Common myeloid progenitor, CD34-positive (primary cell): ENCODE measurements around the gene MLXIP.

ENCODE experiments used
- CTCF ChIA-PET: fragments of 350-600 bp; sonication (Branson Sonifier 250); formaldehyde crosslinking; loops from one replicate; lab custom pipeline; 2021; ENCODE audit warnings: antibody characterized with exemption; lab: Charles Lee
- POLR2A ChIA-PET: fragments of 350-600 bp; sonication (Branson Sonifier 250); formaldehyde crosslinking; loops from one replicate; lab custom pipeline; 2021; ENCODE audit warnings: antibody characterized with exemption; lab: Charles Lee
- DNase-seq, 3 donors: peaks; one replicate each; pipeline versions ENCODE4 v3.0.0 to v3.0.0-alpha.2; 2013
- H3K27ac ChIP-seq, 2 experiments: 1 replicate in 1 of 2; 2 replicates in 1 of 2; pipeline ENCODE4 v1.7.0; 2013; ENCODE audit warnings: inconsistent platforms in 2 of 2, low read length in 2 of 2, mild to moderate bottlenecking in 2 of 2, low read depth in 1 of 2, moderate library complexity in 1 of 2; ENCODE audit not compliant: severe bottlenecking in 2 of 2, insufficient read depth in 1 of 2, poor library complexity in 1 of 2
- H3K27me3 ChIP-seq, 5 experiments: replicated peaks in 2 of 5; 1 replicate in 3 of 5; 2 replicates in 2 of 5; pipeline versions ENCODE4 v1.6.1 to v1.7.0; 2013; ENCODE audit warnings: low read length in 4 of 5, mild to moderate bottlenecking in 2 of 5, moderate library complexity in 2 of 5, inconsistent platforms in 1 of 5; ENCODE audit not compliant: insufficient read depth in 5 of 5, control insufficient read depth in 4 of 5
- H3K36me3 ChIP-seq, 4 experiments: 1 replicate in 2 of 4; 2 replicates in 2 of 4; pipeline versions ENCODE4 v1.6.1 to v1.7.0; 2013; ENCODE audit warnings: low read length in 3 of 4, control low read depth in 1 of 4, mild to moderate bottlenecking in 1 of 4; ENCODE audit not compliant: control insufficient read depth in 4 of 4, insufficient read depth in 4 of 4
- H3K4me1 ChIP-seq, 4 experiments: 1 replicate in 3 of 4; 2 replicates in 1 of 4; pipeline versions ENCODE4 v1.6.1 to v1.7.1; 2013; ENCODE audit warnings: low read length in 3 of 4, mild to moderate bottlenecking in 3 of 4, control low read depth in 1 of 4, inconsistent platforms in 1 of 4, moderate library complexity in 1 of 4; ENCODE audit not compliant: control insufficient read depth in 4 of 4, insufficient read depth in 4 of 4; ENCODE audit errors: control extremely low read depth in 1 of 4
- H3K4me3 ChIP-seq, 7 experiments: 1 replicate in 4 of 7; 2 replicates in 3 of 7; pipeline versions ENCODE4 v1.5.1 to v1.7.0; 2013; ENCODE audit warnings: mild to moderate bottlenecking in 7 of 7, low read length in 6 of 7, moderate library complexity in 6 of 7, inconsistent platforms in 2 of 7, low read depth in 2 of 7, control low read depth in 1 of 7; ENCODE audit not compliant: insufficient read depth in 4 of 7, control insufficient read depth in 1 of 7; ENCODE audit errors: extremely low read depth in 1 of 7
- H3K9me3 ChIP-seq, 5 experiments: 1 replicate in 4 of 5; 2 replicates in 1 of 5; pipeline versions ENCODE4 v1.6.1 to v1.7.1; 2013; ENCODE audit warnings: low read length in 4 of 5, mild to moderate bottlenecking in 2 of 5, inconsistent platforms in 1 of 5, low read depth in 1 of 5, moderate library complexity in 1 of 5; ENCODE audit not compliant: control insufficient read depth in 4 of 5, insufficient read depth in 2 of 5; ENCODE audit errors: control extremely low read depth in 1 of 5
- WGBS: methylation state at CpG from one replicate; pipeline ENCODE4 v1.1.5; 2013; ENCODE audit not compliant: insufficient coverage; 5-methylcytosine and 5-hydroxymethylcytosine counted together

Gene MLXIP

DNA sequence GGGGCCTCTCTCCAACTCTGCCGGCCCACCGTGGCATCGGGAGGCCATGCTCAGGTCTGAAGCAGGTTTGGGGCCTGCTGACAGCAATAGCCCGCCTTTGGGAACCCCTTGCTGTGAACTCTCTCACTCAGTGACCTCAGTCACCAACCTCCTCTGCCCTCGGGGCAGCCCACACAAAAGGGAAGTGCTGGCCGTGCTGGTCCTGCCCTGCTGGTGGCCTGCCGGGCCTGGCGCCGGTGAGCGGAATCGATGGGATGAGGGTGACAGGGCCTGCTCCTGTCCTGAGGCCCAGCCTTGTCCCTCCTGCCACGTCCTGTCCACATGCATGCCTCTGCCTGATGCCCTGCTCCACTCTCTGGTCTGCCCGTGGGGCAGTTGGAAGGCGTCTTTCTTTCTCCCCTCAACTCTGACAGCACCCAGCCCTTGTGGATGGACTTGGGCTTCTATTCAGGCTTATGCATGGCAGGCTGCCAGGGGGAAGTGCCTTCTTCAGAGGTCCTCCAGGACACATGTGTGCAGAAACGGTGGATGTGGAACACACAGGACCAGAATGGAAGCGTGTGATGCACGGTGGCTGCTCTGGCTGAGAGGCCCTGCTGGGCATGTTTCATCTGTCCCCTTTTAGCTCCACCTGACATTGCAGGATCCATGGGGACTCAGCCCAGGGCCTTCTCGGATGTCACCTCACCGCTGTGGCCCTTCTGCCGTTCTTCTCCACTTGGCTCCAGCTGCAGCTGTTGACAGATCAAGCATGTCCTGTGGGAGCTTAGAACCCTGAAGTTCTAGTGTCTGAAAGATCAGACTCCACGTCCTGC lies 63.6 kb downstream of the MLXIP start:
- Histone ChIP-seq H3K9me3 (no peaks in the 10 kb centered on the region), H3K36me3 (peaks cover 9 to 71% (median 58%) of the 10 kb centered on the region in 4 experiments), H3K4me3 (no peak overlapping the region), H3K27me3 (no peaks in the 10 kb centered on the region), H3K4me1 (no peaks in the 10 kb centered on the region), H3K27ac (no peak overlapping the region)
- POLR2A ChIA-PET: interaction anchor here (0.5 kb wide), 1 partner anchor 300 kb away, joined by 3 read pairs; no protein-coding TSS in a partner anchor
- CTCF ChIA-PET: interaction anchor here (1.0 to 1.6 kb wide), 3 partner anchors 12 to 88 kb away, joined by 3 to 4 read pairs (median 3); no protein-coding TSS in a partner anchor
- DNase-seq: no peak
- WGBS: 93% methylated on average over 21 of the region's 21 CpGs

DNA sequence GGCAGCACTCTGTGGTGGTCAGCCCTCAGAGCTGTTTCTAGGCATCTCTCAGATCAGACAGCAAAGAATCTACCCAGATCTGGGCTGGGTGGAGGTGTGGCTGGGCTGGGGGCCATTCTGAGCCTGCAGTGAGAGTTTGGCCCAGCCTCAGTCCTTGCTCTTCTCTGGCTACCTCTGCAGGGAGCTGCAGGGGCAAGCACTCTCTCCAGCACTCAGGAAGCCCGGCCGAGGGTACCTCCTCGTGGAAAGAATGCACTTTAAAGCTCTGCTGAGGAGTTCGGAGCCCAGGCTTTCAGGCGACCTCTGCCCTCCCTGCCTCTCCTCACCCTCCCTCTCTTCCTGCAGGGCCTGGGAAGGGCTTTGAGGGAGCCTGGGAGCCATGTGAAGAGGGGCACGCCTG lies 64.3 kb downstream of the MLXIP start:
- ChIA-PET CTCF (interaction anchor here (1.2 kb wide), 1 partner anchor 13 kb away, joined by 3 read pairs; no protein-coding TSS in a partner anchor), POLR2A (interaction anchor here (0.5 kb wide), 1 partner anchor 299 kb away, joined by 3 read pairs; no protein-coding TSS in a partner anchor)
- no peaks in the 10 kb centered on the region for H3K27me3 ChIP-seq
- DNase-seq: no peak
- no peaks in the 10 kb centered on the region for H3K9me3 ChIP-seq
- no peak overlapping the region for H3K4me3 ChIP-seq
- peaks cover 9 to 64% (median 51%) of the 10 kb centered on the region in 4 experiments for H3K36me3 ChIP-seq
- 80% methylated on average over 2 of the region's 6 CpGs for WGBS
- H3K4me1 ChIP-seq: no peaks in the 10 kb centered on the region
- H3K27ac ChIP-seq: no peak overlapping the region

DNA sequence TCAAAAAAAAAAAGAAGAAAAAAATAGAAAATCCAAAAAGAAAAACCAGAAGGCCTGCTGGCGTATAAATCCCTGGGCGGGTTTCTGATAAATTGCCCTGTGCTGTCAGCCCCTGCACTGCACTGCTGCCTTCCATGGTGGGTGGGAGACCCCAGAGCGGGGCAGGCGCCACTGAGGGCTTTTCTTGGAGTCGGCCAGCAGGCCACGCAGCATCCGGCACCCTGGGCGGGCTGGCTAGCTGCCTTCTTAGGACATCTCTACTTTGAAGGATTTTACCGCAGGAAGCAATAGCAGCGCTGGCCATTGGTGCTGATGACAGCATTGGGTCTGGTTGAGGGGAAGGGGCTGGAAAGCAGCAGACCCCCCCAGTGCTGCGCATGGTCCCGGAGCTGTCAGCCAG lies 66.3 kb downstream of the MLXIP start:
- DNase-seq: no peak
- Histone ChIP-seq H3K27ac (no peak overlapping the region), H3K9me3 (no peaks in the 10 kb centered on the region), H3K36me3 (peaks cover 5 to 46% (median 35%) of the 10 kb centered on the region in 4 experiments), H3K27me3 (no peaks in the 10 kb centered on the region), H3K4me3 (no peak overlapping the region), H3K4me1 (peaks cover 0 to 1% (median 0%) of the 10 kb centered on the region in 4 experiments)
- CTCF ChIA-PET: interaction anchor here (1.1 to 3.6 kb wide), 2 partner anchors 46 to 90 kb away, joined by 3 to 14 read pairs; no protein-coding TSS in a partner anchor
- POLR2A ChIA-PET: no interaction called here
- WGBS: 97% methylated on average over 9 of the region's 12 CpGs

DNA sequence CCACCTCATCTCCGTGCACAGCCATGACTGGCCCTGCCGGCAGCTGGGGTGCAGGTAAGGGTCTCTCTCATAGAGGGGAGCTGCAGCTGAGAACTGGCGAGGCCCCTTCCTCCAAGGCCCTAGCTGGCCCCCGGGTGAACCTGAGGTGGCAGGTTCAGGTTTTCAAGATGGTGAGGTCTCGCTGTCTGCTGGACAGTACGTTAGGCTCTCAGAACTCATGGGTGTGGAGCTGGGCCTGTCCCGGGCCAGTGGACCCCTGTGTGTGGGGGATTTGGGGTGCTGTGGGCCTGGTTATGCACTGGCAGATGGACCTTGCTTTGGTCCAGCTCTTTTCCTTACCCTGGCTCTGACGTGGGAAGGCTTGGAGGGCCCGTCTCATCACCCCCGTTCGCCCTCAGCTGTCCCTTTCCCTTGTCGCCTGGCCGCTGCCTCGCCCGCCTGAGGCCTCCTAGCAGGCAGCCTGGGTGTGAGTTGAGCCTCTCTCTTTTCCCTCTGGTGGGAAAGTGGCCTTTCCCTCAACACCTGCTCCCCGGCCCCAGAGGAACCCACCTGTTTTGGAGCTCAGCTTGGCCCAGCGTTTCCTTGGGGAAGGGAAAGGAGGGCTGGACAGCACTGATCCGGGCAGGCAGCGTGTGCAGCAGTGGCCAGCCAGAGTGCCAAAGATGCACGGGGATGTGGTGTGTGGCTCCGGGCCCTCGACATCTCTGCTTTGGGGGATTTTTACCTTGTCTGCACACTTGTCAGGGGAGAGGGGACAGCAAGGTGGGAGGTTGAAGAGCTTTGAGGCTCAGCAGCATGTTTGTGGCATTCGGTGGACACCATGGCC lies 67.2 kb downstream of the MLXIP start:
- no peak overlapping the region for H3K4me3 ChIP-seq
- no peak overlapping the region for H3K27ac ChIP-seq
- 98% methylated on average over 18 of the region's 23 CpGs for WGBS
- POLR2A ChIA-PET: no interaction called here
- no peaks in the 10 kb centered on the region for H3K27me3 ChIP-seq
- H3K4me1 ChIP-seq: peaks cover 0 to 1% (median 0%) of the 10 kb centered on the region in 4 experiments
- no peaks in the 10 kb centered on the region for H3K9me3 ChIP-seq
- CTCF ChIA-PET: interaction anchor here (1.1 to 3.6 kb wide), 4 partner anchors 23 to 91 kb away, joined by 3 to 14 read pairs (median 4); no protein-coding TSS in a partner anchor
- H3K36me3 ChIP-seq: peaks cover 5 to 40% (median 29%) of the 10 kb centered on the region in 4 experiments
- no peak for DNase-seq

DNA sequence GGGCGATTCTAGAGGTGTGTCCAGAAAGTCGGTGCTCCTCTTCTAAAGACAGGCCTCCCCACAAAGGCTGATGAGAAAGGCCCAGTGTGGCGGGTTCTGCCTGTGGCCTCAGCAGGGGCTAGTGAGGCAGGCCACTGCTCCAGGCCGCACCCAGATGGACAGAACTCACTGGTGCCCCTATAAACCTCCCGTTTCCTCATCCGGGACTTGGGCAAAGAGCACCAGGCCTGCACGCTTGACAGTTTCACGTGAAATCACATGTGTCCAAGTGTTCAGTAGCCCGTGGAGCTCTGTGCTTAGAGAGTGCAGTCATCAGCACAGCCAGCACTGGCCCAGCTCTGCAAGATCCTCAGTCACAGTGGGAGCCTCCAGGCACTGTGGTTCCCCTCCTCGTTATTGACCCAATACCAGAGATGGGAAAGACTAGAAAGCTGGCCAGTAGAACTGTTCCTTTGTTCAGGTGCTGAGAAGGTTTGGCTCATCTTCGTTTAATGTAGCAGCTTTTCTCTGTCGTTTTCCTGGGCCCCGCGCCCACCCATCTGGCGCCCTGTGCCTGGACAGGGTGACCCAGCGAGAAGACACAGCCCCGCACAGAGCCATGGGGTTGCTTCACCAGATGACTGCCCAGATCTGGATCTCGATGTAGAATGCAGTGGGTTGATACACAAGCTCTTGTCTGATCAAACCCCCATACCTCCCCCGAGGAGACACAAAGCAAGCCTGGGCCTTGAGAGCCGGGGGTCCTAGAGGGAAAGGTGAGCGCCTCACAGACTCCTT lies 69.1 kb downstream of the MLXIP start:
- H3K4me1 ChIP-seq: peaks cover 0 to 1% (median 0%) of the 10 kb centered on the region in 4 experiments
- H3K4me3 ChIP-seq: no peak overlapping the region
- H3K27me3 ChIP-seq: no peaks in the 10 kb centered on the region
- no peaks in the 10 kb centered on the region for H3K9me3 ChIP-seq
- ChIA-PET CTCF (interaction anchor here (1.0 to 3.6 kb wide), 4 partner anchors 11 to 43 kb away, joined by 4 to 14 read pairs (median 6); no protein-coding TSS in a partner anchor), POLR2A (no interaction called here)
- no peak overlapping the region for H3K27ac ChIP-seq
- H3K36me3 ChIP-seq: peaks cover 3 to 20% (median 11%) of the 10 kb centered on the region in 4 experiments
- DNase-seq: no peak
- WGBS: 92% methylated on average over 17 of the region's 21 CpGs

DNA sequence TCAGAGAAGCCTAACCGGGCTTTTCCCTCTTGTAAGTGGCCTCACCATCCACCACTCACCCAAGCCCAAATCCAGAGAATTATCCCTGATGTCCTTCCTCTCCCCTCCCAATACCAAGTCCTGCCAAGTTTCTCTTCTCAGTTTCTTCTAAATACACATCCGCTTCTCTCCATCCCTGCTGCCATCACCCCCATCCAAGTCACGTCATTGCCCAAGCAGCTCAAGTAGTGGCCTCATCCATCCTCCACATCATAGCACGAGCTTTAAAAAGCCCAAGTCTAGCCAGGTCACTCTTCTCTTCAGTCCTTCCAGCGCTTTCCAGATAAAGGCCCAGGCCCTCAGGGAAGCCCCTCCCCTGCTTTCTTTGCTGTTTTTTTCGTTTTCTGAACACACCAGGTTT lies 70.1 kb downstream of the MLXIP start:
- Histone ChIP-seq H3K36me3 (peaks cover 2 to 11% (median 3%) of the 10 kb centered on the region in 4 experiments), H3K4me3 (no peak overlapping the region), H3K27ac (no peak overlapping the region), H3K27me3 (no peaks in the 10 kb centered on the region), H3K4me1 (peaks cover 0 to 1% (median 0%) of the 10 kb centered on the region in 4 experiments), H3K9me3 (no peaks in the 10 kb centered on the region)
- CTCF ChIA-PET: interaction anchor here (1.0 to 3.6 kb wide), 4 partner anchors 10 to 42 kb away, joined by 3 to 14 read pairs (median 4); no protein-coding TSS in a partner anchor
- 93% methylated on average over 6 of the region's 6 CpGs for WGBS
- no peak for DNase-seq
- POLR2A ChIA-PET: no interaction called here
